K562 (cell line): Measurements from ENCODE around the gene USHBP1. TPM values are rescaled to one million over a fixed set of nuclear protein-coding genes. Genes with fewer than 3 reads are reported as not detected.

Source experiments
- ATF6 ChIP-seq: sonication (generic); formaldehyde crosslinking; IDR thresholded peaks from 2 replicates; pipeline ENCODE4 v1.4.0; 2020; ENCODE audit warnings: mild to moderate bottlenecking, missing genetic modification reagents
- CHD7 ChIP-seq: fragments of 200-600 bp; sonication (generic); IDR thresholded peaks from one replicate; pipeline ENCODE4 v1.6.1; 2012; ENCODE audit warnings: mild to moderate bottlenecking, low read depth, low read length, inconsistent platforms
- HBP1 ChIP-seq: fragments of 450-650 bp; formaldehyde crosslinking; IDR thresholded peaks from 2 replicates; pipeline ENCODE4 v1.4.0; 2022; ENCODE audit warnings: missing genetic modification characterization
- HOXB6 ChIP-seq: fragments of 250-450 bp; sonication (Bioruptor Pico); IDR thresholded peaks from 2 replicates; pipeline ENCODE4 v1.5.1; 2022; ENCODE audit warnings: mild to moderate bottlenecking, borderline replicate concordance
- RBM14 ChIP-seq: fragments of 200-400 bp; formaldehyde crosslinking; IDR thresholded peaks from 2 replicates; pipeline ENCODE4 v1.6.1; 2018; ENCODE audit warnings: low read depth, mild to moderate bottlenecking, low read length, moderate library complexity, borderline replicate concordance; ENCODE audit not compliant: insufficient read depth
- SMARCB1 ChIP-seq: IDR thresholded peaks from 2 replicates; pipeline ENCODE4 v1.6.1; 2011; ENCODE audit warnings: improper control_type of control experiment, low read depth; ENCODE audit not compliant: insufficient read length
- YY1 ChIP-seq, 3 experiments: IDR thresholded peaks; 2 replicates each; pipeline ENCODE4 v1.6.1; 2011; ENCODE audit warnings: low read length in 2 of 3, mild to moderate bottlenecking in 2 of 3, moderate library complexity in 2 of 3, borderline replicate concordance in 1 of 3, control low read depth in 1 of 3, low read depth in 1 of 3; ENCODE audit not compliant: insufficient read depth in 3 of 3, insufficient replicate concordance in 2 of 3, control insufficient read depth in 1 of 3, insufficient read length in 1 of 3; ENCODE audit errors: extremely low read depth in 1 of 3
- ZFX ChIP-seq: sonication (generic); formaldehyde crosslinking; IDR thresholded peaks from 2 replicates; pipeline ENCODE4 v1.8.0; 2022; ENCODE audit warnings: mild to moderate bottlenecking, missing genetic modification reagents, moderate library complexity
- ZNF212 ChIP-seq: fragments of 450-650 bp; formaldehyde crosslinking; IDR thresholded peaks from 2 replicates; pipeline ENCODE4 v1.4.0; 2020; ENCODE audit warnings: mild to moderate bottlenecking
- ZNF766 ChIP-seq: fragments of 200-800 bp; sonication (Bioruptor generic); conservative IDR thresholded peaks from 2 replicates; pipeline ENCODE4 v1.6.1; 2016; ENCODE audit warnings: missing genetic modification characterization, missing compliant biosample characterization
- polyA plus RNA-seq, 8 experiments: library from polyadenylated mRNA; depleted of rRNA in 4 of 8; stranded (reverse) in 5 of 8; unstranded in 3 of 8; fragments of >200 nt; fragmentation: Nextera tagmentation in 2 of 8; fragmentation: Illumina TruSeq in 1 of 8; extraction: Ambion mirVana in 2 of 8; extraction: Trizol in 1 of 8; gene quantifications; 2 replicates each; pipeline versions ENCODE4 v1.2.1 to v1.2.3, GENCODE V29; 2011 to 2014; ENCODE audit warnings: inconsistent platforms in 1 of 8, missing spikeins in 1 of 8
- total RNA-seq, 7 experiments: library from RNA; depleted of rRNA in 6 of 7; stranded (reverse); fragments of >200 nt in 6 of 7; fragmentation: Illumina TruSeq in 2 of 7; extraction: Trizol in 2 of 7; gene quantifications; 2 replicates each; pipeline versions ENCODE4 v1.2.1 to v1.2.3, GENCODE V29; 2011 to 2021; ENCODE audit warnings: low replicate concordance in 1 of 7

Gene USHBP1
- total and polyA plus RNA-seq, 9 of the 15 experiments (the other 6 are each of a cell fraction or from before 2014, with no cell fraction given) = 0.03 to 0.10 (median 0.05) TPM; not detected in 5

GRCh38 chr19:17215127-17215971 lies 49.2 kb downstream of the USHBP1 start, which contains the start of gene USE1 (continued):
- TF ChIP-seq ZNF212 (no peak), HOXB6 (no peak), RBM14 (0 out of 2 replicates have a peak, but pooled peaks have one; percentile 92), CHD7 (no peak), ATF6 (CRISPR knock-in tag) (peak; percentile 78), ZNF766 (CRISPR knock-in tag) (peak; percentile 88), ZFX (CRISPR knock-in tag) (peak; percentile 96), HBP1 (CRISPR knock-in tag) (no peak), SMARCB1 (no peak), YY1 (IDR thresholded peaks at IDR 0.05; ENCODE audit: borderline replicate concordance in 1 of 3, control insufficient read depth in 1 of 3, extremely low read depth in 1 of 3, insufficient read depth in 3 of 3, insufficient read length in 1 of 3, insufficient replicate concordance in 2 of 3, low read depth in 1 of 3, low read length in 2 of 3) (peak; percentile 97 to 100 (median 99))
